Gastrocnemius medialis (tissue), 4 donors: ENCODE data around the gene ST8SIA2. TPM values are rescaled to one million over a fixed set of nuclear protein-coding genes. Genes with fewer than 3 reads are reported as not detected.

Experiments
- ATAC-seq, 2 donors: fragments of 150-250 bp; one replicate each; pipeline ENCODE4 v1.9.1; 2016
- DNase-seq, 2 donors: peaks; one replicate each; pipeline ENCODE4 v3.0.0-alpha.2; 2019
- H3K27ac ChIP-seq, 4 donors: fragments of 200-600 bp; sonication (generic); 1 replicate in 1 of 4; 2 replicates in 3 of 4; pipeline ENCODE4 v1.5.1; 2016 to 2018; ENCODE audit warnings: mild to moderate bottlenecking in 2 of 4, moderate library complexity in 1 of 4
- H3K27me3 ChIP-seq, 3 donors: fragments of 200-600 bp; sonication (generic) in 2 of 3; 1 replicate in 1 of 3; 2 replicates in 2 of 3; pipeline versions ENCODE4 v1.5.1 to v1.6.0; 2016 to 2019; ENCODE audit warnings: mild to moderate bottlenecking in 1 of 3, moderate library complexity in 1 of 3
- H3K36me3 ChIP-seq, 2 donors: fragments of 200-600 bp; sonication (generic) in 1 of 2; one replicate each; pipeline ENCODE4 v1.5.1; 2017 to 2018
- H3K4me1 ChIP-seq, 2 donors: fragments of 200-600 bp; sonication (generic) in 1 of 2; one replicate each; pipeline ENCODE4 v1.5.1; 2016 to 2017; ENCODE audit warnings: mild to moderate bottlenecking in 2 of 2
- H3K4me3 ChIP-seq, 4 donors: fragments of 200-600 bp; sonication (generic) in 3 of 4; 1 replicate in 1 of 4; 2 replicates in 3 of 4; pipeline ENCODE4 v1.5.1; 2016 to 2019; ENCODE audit warnings: mild to moderate bottlenecking in 2 of 4
- H3K9me3 ChIP-seq, 3 donors: fragments of 200-600 bp; sonication (generic) in 2 of 3; 1 replicate in 1 of 3; 2 replicates in 2 of 3; pipeline ENCODE4 v1.5.1; 2016 to 2019
- POLR2A ChIP-seq, 2 donors: fragments of 450-650 bp; IDR thresholded peaks; one replicate each; pipeline ENCODE4 v1.6.1; 2017; ENCODE audit warnings: antibody characterized with exemption in 2 of 2, mild to moderate bottlenecking in 2 of 2, moderate library complexity in 2 of 2
- in situ Hi-C, 4 donors: fragments of 200-750 bp; cut with MboI; loops; one replicate each; pipeline versions ENCODE4 v1.15.0 to v1.8.0; 2017; ENCODE audit warnings: low sequenced_read_pairs in 4 of 4
- intact Hi-C: fragments of 100-400 bp; cut with DNase I; formaldehyde crosslinking; loops from one replicate; pipeline ENCODE4 v1.15.1; 2023; ENCODE audit warnings: low total_unique reads
- total RNA-seq, 4 donors: library from RNA; depleted of rRNA; stranded (reverse); fragments of >200 nt; gene quantifications; one replicate each; pipeline versions ENCODE4 v1.1.0 to v1.2.3, GENCODE V29; 2016
- TF ChIP-seq, protein P1 (sequence below), 5 experiments: fragments of 450-650 bp in 3 of 5; fragments of 200-600 bp in 2 of 5; sonication (generic) in 2 of 5; IDR thresholded peaks in 4 of 5; conservative IDR thresholded peaks in 1 of 5; 1 replicate in 4 of 5; 2 replicates in 1 of 5; pipeline ENCODE4 v1.5.1; 2016 to 2019; ENCODE audit warnings: antibody characterized with exemption in 5 of 5, mild to moderate bottlenecking in 3 of 5, moderate library complexity in 3 of 5

ST8SIA2 gene
- total RNA-seq, 4 donors from 2014 or later = not detected

- ATAC-seq (no peak), DNase-seq (no peak)
- no peaks in the 10 kb centered on the region for H3K36me3 ChIP-seq
- H3K4me1 ChIP-seq = no peaks in the 10 kb centered on the region
- in situ Hi-C loops (no loop called here), intact Hi-C loops (no loop called here)
- TF ChIP-seq, protein P1, sequence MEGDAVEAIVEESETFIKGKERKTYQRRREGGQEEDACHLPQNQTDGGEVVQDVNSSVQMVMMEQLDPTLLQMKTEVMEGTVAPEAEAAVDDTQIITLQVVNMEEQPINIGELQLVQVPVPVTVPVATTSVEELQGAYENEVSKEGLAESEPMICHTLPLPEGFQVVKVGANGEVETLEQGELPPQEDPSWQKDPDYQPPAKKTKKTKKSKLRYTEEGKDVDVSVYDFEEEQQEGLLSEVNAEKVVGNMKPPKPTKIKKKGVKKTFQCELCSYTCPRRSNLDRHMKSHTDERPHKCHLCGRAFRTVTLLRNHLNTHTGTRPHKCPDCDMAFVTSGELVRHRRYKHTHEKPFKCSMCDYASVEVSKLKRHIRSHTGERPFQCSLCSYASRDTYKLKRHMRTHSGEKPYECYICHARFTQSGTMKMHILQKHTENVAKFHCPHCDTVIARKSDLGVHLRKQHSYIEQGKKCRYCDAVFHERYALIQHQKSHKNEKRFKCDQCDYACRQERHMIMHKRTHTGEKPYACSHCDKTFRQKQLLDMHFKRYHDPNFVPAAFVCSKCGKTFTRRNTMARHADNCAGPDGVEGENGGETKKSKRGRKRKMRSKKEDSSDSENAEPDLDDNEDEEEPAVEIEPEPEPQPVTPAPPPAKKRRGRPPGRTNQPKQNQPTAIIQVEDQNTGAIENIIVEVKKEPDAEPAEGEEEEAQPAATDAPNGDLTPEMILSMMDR (IDR thresholded peaks at IDR 0.05 in 4 of 5, conservative IDR thresholded peaks at IDR 0.05 in 1 of 5) = no peak
- no peak for TF ChIP-seq POLR2A (IDR thresholded peaks at IDR 0.05)
- no peaks in the 10 kb centered on the region for H3K9me3 ChIP-seq
- H3K4me3 ChIP-seq = no peak overlapping the region
- no peak overlapping the region for H3K27ac ChIP-seq
- H3K27me3 ChIP-seq = no peaks in the 10 kb centered on the region
These were observed 61.6 kb downstream of the ST8SIA2 start for GRCh38 chr15:92455271-92455670.

- in situ Hi-C loops (no loop called here), intact Hi-C loops (no loop called here)
- H3K36me3 ChIP-seq = no peaks in the 10 kb centered on the region
- ATAC-seq (no peak), DNase-seq (no peak)
- H3K27ac ChIP-seq = no peak overlapping the region
- no peaks in the 10 kb centered on the region for H3K9me3 ChIP-seq
- TF ChIP-seq, protein P1 (IDR thresholded peaks at IDR 0.05 in 4 of 5, conservative IDR thresholded peaks at IDR 0.05 in 1 of 5) = no peak
- no peak for TF ChIP-seq POLR2A (IDR thresholded peaks at IDR 0.05)
- no peaks in the 10 kb centered on the region for H3K4me1 ChIP-seq
- H3K27me3 ChIP-seq = no peaks in the 10 kb centered on the region
- no peak overlapping the region for H3K4me3 ChIP-seq
These were observed 63.9 kb downstream of the ST8SIA2 start for GRCh38 chr15:92457471-92458041.

GRCh38 chr15:92460023-92460422, 66.3 kb downstream of the ST8SIA2 start:
- H3K4me3 ChIP-seq = no peak overlapping the region
- no peak for TF ChIP-seq POLR2A (IDR thresholded peaks at IDR 0.05)
- TF ChIP-seq, protein P1 (IDR thresholded peaks at IDR 0.05 in 4 of 5, conservative IDR thresholded peaks at IDR 0.05 in 1 of 5) = no peak
- no peaks in the 10 kb centered on the region for H3K27me3 ChIP-seq
- H3K4me1 ChIP-seq = no peaks in the 10 kb centered on the region
- DNase-seq (no peak), ATAC-seq (no peak)
- H3K27ac ChIP-seq = no peak overlapping the region
- no peaks in the 10 kb centered on the region for H3K9me3 ChIP-seq
- H3K36me3 ChIP-seq = no peaks in the 10 kb centered on the region
- intact Hi-C loops = no loop called here
- in situ Hi-C loops = no loop called here

GRCh38 chr15:92462424-92463125, 68.9 kb downstream of the ST8SIA2 start:
- Histone ChIP-seq H3K4me1 (no peaks in the 10 kb centered on the region), H3K27ac (no peak overlapping the region), H3K9me3 (no peaks in the 10 kb centered on the region), H3K4me3 (no peak overlapping the region), H3K27me3 (no peaks in the 10 kb centered on the region), H3K36me3 (no peaks in the 10 kb centered on the region)
- DNase-seq = no peak
- no peak for ATAC-seq
- TF ChIP-seq POLR2A (IDR thresholded peaks at IDR 0.05) = no peak
- TF ChIP-seq, protein P1 (IDR thresholded peaks at IDR 0.05 in 4 of 5, conservative IDR thresholded peaks at IDR 0.05 in 1 of 5) = no peak
- in situ Hi-C loops = no loop called here
- intact Hi-C loops = no loop called here
